ENCODE data around the gene MAB21L3. TPM values are rescaled to one million over a fixed set of nuclear protein-coding genes. Genes with fewer than 3 reads are reported as not detected.

MAB21L3 gene
- polyA plus RNA-seq, 1 experiment: 0.34 TPM

DNA sequence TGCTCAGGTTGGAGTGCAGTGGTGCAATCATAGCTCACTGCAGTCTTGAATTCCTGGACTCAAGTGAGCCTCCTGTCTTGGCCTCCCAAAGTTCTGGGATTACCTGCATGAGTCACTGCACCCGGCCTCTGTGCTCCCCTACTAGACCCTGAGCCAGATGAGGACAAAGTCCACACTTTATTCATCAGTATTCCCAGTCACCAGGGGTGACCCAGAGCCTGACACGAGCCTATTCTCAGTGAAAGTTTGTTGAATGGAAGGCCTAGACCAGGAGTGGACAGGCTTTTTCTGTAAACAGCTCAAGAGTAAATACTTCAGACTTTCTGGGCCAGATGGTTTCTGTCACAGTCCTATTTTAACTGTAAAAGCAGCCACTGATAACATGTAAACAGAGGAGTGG lies 68.2 kb downstream of the MAB21L3 start:
- H3K4me3 ChIP-seq (ENCODE audit: low read depth, low read length): no peak overlapping the region
- ChIA-PET POLR2A (no interaction called here), CTCF (interaction anchor here (1.0 kb wide), 1 partner anchor 11 kb away, joined by 3 read pairs; no protein-coding TSS in a partner anchor)
- no peak for DNase-seq (ENCODE audit: low read depth)
- peaks cover 3% of the 10 kb centered on the region for H3K27me3 ChIP-seq (ENCODE audit: control insufficient read depth, insufficient read depth, low read length)
- no peaks in the 10 kb centered on the region for H3K36me3 ChIP-seq (ENCODE audit: control insufficient read depth, insufficient read depth, low read length)
- TF ChIP-seq, protein P1, sequence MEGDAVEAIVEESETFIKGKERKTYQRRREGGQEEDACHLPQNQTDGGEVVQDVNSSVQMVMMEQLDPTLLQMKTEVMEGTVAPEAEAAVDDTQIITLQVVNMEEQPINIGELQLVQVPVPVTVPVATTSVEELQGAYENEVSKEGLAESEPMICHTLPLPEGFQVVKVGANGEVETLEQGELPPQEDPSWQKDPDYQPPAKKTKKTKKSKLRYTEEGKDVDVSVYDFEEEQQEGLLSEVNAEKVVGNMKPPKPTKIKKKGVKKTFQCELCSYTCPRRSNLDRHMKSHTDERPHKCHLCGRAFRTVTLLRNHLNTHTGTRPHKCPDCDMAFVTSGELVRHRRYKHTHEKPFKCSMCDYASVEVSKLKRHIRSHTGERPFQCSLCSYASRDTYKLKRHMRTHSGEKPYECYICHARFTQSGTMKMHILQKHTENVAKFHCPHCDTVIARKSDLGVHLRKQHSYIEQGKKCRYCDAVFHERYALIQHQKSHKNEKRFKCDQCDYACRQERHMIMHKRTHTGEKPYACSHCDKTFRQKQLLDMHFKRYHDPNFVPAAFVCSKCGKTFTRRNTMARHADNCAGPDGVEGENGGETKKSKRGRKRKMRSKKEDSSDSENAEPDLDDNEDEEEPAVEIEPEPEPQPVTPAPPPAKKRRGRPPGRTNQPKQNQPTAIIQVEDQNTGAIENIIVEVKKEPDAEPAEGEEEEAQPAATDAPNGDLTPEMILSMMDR (IDR thresholded peaks at IDR 0.05; ENCODE audit: insufficient read depth, low read depth, low read length): no peak

DNA sequence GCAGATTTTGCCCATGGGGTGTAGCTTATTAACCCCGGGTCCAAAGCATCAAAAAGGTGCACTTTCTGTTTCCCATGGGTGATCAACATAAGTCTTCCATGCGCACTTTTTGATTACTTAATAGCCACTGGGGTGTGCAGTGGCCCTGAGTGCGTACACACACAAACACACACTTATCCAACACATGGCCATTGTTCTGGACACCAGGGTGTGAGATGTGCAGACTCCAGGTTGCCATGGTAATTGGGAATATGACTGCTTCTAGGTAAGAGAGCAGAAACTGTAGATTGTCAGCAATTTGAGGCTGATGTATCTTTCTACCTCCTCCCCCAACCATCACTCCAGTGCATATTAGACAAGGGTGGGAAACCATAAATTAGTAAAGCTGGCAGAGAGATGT lies 68.8 kb downstream of the MAB21L3 start:
- TF ChIP-seq, protein P1 (IDR thresholded peaks at IDR 0.05; ENCODE audit: insufficient read depth, low read depth, low read length): no peak
- peaks cover 3% of the 10 kb centered on the region; the same call in 1 of the 2 replicates for H3K27me3 ChIP-seq (ENCODE audit: control insufficient read depth, insufficient read depth, low read length)
- CTCF ChIA-PET: no interaction called here
- POLR2A ChIA-PET: no interaction called here
- H3K36me3 ChIP-seq (ENCODE audit: control insufficient read depth, insufficient read depth, low read length): no peaks in the 10 kb centered on the region
- no peak overlapping the region for H3K4me3 ChIP-seq (ENCODE audit: low read depth, low read length)
- DNase-seq (ENCODE audit: low read depth): no peak

DNA sequence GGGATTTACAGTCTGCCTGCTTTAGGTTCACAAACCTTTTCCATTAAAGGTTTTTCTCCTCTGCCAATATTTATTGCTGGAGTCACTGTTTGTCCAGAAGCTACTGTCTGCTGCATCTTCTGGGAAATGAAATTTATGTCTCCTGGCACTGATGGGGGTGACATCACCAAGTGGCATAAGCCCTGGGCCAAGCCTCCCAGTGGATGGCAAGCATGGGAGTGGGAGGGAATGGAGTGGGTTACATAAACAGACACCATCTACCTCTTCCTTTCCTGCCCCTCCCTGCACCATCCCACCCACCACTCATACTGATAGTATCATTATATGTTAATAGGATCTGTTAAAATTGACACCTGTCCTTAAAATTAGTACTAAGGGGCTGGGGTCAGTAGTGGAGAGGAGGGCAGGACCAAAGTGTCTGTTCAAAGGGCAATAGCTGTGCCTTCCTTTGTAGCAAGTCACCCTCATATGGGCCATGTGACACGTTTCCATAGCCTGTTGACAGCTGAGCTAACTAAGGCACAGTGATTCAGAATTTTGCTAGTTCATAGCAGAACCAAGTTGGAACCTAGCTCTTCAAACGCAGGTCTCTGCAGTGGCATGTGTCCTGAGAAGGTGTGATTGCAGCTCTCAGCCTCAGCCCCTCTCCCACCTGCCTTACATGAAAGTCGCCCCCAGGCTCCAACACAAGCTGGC lies 71.0 kb downstream of the MAB21L3 start:
- no peak for DNase-seq (ENCODE audit: low read depth)
- ChIA-PET POLR2A (no interaction called here), CTCF (no interaction called here)
- H3K4me3 ChIP-seq (ENCODE audit: low read depth, low read length): no peak overlapping the region
- TF ChIP-seq, protein P1 (IDR thresholded peaks at IDR 0.05; ENCODE audit: insufficient read depth, low read depth, low read length): no peak
- H3K36me3 ChIP-seq (ENCODE audit: control insufficient read depth, insufficient read depth, low read length): no peaks in the 10 kb centered on the region
- peaks cover 2% of the 10 kb centered on the region; the same call in 1 of the 2 replicates for H3K27me3 ChIP-seq (ENCODE audit: control insufficient read depth, insufficient read depth, low read length)

Other genes with a start within 250 kb of the MAB21L3 start
- gene SLC22A15, start 134.9 kb upstream of the MAB21L3 start, polyA plus RNA-seq (2011; rRNA removed): 6.4 and 9.2 TPM in 2 replicates

Data from BJ (cell line).